H4 (cell line): ENCODE results near the gene WBP4. TPM values are rescaled to one million over a fixed set of nuclear protein-coding genes. Genes with fewer than 3 reads are reported as not detected.
"Not testable (repeated sequence)": the region's sequence is repeated elsewhere in the genome, so short reads cannot be mapped to it uniquely, and the experiment has no call there.

Experiments used
- DNase-seq: peaks from one replicate; pipeline ENCODE4 v3.0.0-alpha.2; 2015; ENCODE audit warnings: low spot score
- total RNA-seq: library from RNA; depleted of rRNA; stranded (reverse); fragments of >200 nt; shearing (Covaris generic); gene quantifications from 2 replicates; pipeline ENCODE4 v1.2.3, GENCODE V29; 2014; rRNA removed

The WBP4 gene, protein sequence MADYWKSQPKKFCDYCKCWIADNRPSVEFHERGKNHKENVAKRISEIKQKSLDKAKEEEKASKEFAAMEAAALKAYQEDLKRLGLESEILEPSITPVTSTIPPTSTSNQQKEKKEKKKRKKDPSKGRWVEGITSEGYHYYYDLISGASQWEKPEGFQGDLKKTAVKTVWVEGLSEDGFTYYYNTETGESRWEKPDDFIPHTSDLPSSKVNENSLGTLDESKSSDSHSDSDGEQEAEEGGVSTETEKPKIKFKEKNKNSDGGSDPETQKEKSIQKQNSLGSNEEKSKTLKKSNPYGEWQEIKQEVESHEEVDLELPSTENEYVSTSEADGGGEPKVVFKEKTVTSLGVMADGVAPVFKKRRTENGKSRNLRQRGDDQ
- 3.1 and 5.2 TPM in 2 replicates for total RNA-seq

DNA sequence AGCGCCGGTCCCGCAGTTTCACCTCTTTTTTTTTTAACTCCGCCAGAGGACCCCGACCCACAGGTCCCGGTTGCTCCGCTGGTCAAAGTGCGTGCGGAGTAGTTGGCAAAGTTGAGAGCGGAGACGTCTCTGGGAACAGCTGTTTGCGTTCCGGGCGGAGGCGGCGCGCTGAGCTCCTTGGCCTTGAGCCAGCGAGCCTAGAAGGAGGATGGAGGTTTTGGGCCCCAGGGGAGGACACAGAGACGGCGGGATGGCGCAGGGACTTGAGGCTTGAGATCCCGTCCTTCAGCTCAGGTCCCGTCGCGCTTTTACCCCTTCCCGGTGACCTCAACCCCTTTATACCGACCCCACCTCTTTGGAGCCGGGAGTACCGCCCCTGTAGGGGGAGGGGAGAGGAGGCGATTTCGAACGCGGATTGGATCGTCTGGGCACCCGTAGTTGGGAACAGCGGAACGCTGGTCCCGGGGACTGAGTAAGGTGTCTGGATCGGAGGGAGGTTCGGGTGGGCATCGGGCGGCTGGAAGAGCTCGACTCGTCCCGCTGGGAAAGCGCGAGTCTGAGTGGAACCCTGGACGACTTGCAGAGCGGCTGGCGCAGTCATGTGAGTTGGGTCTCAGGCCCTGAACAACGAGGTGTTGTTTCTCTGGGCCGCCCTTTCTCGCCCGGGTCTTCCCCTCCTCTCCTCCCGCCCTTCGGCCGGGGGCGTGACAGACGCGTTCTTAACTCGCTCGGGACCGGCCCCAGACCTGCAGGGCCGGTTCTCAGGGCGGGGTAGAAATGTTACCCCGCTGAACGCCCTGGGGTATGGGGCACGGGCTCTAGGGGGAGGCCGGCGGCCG lies at the start of gene WBP4:
Gene WBP4 (plus strand): TSS at position 435 of the 839 bp plus-strand sequence. CDS start 165 bp downstream, at position 600.
- peak; percentile 85 for DNase-seq

DNA sequence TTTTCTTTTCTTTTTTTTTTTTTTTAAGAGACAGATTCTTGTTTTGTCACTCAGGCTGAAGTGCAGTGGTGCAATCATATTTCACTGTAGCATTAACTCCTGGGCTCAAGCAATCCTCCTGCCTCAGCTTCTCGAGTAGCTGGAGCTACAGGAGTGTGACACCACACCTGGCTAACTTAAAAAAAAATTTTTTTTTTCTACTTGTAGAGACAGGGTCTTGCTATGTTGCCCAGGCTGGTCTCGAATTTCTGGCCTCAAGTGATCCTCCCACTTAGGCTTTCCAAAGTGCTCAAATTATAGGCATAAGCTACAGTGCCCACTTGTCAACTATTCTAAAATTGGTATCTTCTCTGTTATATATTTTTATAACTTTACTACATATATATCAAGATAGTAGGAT lies 48.8 kb upstream of the WBP4 start:
- DNase-seq, result no peak

- DNase-seq, result no peak
Observed at GRCh38 chr13:41013835-41014234, 47.5 kb upstream of the WBP4 start.

DNA sequence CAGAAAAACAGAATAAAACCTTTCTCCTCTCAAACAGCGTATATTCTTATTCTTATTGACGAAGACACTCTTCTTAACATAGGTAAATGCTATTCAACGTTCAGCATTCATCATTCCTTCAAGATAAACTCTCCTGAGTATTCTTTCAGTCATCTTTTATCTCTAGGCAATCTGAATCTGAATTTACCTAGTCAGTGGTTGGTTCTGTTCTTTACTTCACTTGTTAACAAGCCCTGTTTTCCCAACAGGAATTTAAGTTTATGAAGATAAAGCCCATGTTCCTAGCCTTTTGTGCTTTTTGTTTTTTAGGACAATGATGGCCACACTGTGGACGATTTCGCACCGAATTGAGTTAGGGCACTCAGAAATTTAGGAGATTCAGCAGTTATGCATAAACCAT lies 45.4 kb upstream of the WBP4 start:
- no peak for DNase-seq

DNA sequence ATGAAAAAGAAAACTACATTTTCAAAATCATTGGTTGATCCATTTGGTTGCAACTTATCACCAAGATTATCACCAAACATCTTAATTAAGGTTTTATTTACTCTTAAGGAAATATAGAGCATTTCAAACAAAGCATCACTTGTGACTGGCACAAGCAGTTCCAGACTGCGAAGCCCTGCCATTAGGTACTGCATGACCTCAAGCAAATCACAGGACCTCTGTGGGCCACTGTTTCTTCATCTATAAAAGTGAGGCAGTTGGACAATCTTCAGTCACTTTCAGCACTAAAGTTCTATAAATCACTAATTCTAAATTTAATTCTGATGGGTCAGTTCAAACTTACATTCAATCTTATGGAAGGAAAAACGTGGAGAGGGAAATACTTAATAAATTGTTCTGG lies 44.1 kb upstream of the WBP4 start:
- peak; percentile 14 for DNase-seq

DNA sequence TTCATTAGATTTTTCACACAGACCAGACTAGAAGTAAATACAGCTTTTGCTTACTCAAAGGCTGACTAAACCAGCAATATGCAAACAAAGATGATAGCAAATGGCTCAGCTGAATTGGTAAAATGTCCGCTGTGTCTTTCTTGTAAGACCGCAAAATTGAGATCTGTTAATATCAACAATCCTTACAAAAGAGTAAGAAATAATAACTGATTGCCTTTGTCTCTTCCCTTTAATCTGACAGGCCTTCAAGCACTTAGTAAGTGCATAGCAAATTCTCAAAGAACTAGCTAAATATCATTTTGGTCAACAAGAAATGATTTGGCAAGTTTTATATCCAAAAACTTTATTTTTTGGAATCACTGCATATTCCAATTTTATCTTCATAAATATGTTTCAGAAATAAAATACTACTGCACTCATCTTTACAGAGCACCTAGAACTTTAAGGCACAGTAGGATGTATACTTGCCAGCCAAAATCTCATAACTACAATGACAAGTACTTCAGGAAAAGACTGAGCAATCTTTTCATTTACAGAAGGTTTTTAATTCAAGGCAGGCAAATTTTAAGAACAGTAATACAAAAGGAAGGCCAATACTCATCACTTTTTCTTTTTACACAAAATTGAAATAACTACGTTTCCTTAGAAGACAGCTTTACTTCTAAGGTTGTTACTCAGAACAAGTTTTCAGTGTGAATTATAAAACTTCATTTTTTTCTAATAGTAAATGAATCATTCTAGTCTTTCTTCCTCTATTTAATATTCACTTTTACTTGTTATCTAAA lies 43.3 kb upstream of the WBP4 start:
- DNase-seq, result peak; percentile 6

DNA sequence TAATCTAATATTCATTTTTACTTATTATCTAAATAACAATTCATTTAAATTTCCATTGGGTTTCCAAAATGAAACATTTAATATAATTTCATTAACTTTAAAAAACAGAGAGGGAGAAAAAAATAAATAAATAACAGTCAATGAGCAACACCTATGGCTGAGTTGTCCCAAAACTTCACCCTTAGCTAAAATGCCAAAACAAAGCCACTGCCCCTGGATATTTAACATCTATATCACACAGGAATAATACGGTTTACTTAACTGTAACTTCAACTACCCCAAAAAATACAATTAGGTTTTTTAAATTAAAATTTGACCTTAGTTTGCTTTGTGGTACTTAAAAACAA lies 42.7 kb upstream of the WBP4 start:
- no peak for DNase-seq

GRCh38 chr13:41019011-41019487 lies 42.3 kb upstream of the WBP4 start, which contains the start of gene ELF1:
ELF1 (minus strand) TSS chr13:41019316; CDS start chr13:40982054, 37,262 bp downstream.
- peak; percentile 75 for DNase-seq

- DNase-seq, result no peak
Observed at GRCh38 chr13:41019578-41020347, 41.5 kb upstream of the WBP4 start.

GRCh38 chr13:41025518-41025917 lies 35.8 kb upstream of the WBP4 start:
- no peak for DNase-seq

GRCh38 chr13:41026788-41027187 lies 34.5 kb upstream of the WBP4 start:
- DNase-seq, result no peak

- no peak for DNase-seq
Observed at GRCh38 chr13:41028051-41028450, 33.3 kb upstream of the WBP4 start.

GRCh38 chr13:41029629-41030028 lies 31.7 kb upstream of the WBP4 start:
- no peak for DNase-seq

GRCh38 chr13:41032691-41033376 lies 28.5 kb upstream of the WBP4 start:
- no peak for DNase-seq

- no peak for DNase-seq
Observed at GRCh38 chr13:41034382-41034781, 26.9 kb upstream of the WBP4 start.

DNA sequence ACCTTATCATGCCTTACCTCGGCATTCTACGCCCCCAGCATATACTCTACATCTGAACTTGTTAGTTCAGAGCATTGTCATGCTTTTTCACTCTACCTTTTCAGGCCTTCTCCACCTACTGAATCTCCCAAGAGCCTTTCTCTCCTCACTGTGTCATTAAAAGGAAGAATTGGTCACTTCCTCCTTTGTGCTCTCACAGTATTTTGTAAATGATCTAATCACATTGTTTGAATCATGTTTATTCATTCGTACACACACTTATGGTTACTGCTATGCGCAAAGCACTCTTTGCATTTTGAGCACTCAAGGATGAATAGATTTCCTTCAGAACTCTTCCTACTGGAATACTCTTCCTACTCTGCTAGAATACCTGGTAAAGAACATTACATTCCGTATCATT lies 26.4 kb upstream of the WBP4 start:
- no peak for DNase-seq

- DNase-seq, result not testable (repeated sequence)
Observed at GRCh38 chr13:41036557-41036956, 24.8 kb upstream of the WBP4 start.

DNA sequence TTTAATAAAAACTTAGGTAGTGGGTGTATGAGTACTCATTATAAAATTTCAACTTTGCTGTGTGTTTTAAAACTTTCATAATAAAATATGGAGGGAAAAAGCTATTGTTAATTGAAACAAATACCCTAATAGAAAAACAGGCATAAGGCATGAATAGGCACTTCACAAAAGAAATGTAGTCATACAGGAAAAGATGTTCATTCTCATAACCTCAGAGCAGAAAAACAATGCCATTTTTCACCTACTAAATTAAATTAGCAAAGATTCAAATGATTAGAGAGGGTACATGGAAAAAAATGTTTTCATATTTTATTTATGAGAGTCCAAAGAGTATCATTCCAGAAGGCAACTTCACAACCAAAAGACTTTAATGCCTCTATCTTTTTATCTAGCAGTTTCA lies 21.6 kb upstream of the WBP4 start:
- no peak for DNase-seq

GRCh38 chr13:41040584-41041334 lies 20.6 kb upstream of the WBP4 start:
- no peak for DNase-seq

DNA sequence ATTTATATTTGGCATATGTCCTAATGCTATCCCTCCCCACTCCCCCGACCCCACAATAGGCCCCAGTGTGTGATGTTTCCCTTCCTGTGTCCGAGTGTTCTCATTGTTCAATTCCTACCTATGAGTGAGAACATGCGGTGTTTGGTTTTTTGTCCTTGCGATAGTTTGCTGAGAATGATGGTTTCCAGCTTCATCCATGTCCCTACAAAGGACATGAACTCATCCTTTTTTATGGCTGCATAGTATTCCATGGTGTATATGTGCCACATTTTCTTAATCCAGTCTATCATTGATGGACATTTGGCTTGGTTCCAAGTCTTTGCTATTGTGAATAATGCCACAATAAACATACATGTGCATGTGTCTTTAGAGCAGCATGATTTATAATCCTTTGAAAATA lies 18.9 kb upstream of the WBP4 start:
- DNase-seq, result not testable (repeated sequence)
